ENCODE measurements around the gene MADD.
"Not testable (repeated sequence)": the region's sequence is repeated elsewhere in the genome, so short reads cannot be mapped to it uniquely, and the experiment has no call there.

Gene MADD

GRCh38 chr11:47326198-47326597 lies 56.3 kb downstream of the MADD start:
- no peak for DNase-seq

DNA sequence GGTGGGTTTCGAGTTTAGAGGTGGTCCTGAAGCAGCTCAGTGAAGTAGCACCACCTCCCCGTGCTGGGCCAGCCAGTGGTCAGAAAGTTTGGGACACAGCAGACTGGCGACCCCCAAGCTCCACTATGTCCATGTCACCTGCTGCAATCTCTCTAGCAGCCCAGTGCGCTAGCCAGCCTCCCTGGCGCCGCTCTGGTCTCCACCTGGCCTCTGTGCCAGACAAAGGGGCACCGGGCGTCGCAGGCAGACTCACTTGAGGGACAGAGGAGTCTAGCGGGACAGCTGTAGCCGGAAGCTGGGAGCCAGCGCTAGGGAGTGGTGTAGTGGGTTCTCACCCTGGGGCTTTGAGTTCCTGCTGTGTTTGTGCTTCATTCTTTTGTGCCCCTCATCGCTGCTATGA lies 57.1 kb downstream of the MADD start:
- no peak for DNase-seq

- DNase-seq, result no peak
These were observed 58.0 kb downstream of the MADD start for GRCh38 chr11:47327949-47328348.

GRCh38 chr11:47328449-47329390 lies 58.8 kb downstream of the MADD start:
- peak; percentile 30 for DNase-seq

GRCh38 chr11:47329431-47329986 lies 59.6 kb downstream of the MADD start:
- no peak for DNase-seq

DNA sequence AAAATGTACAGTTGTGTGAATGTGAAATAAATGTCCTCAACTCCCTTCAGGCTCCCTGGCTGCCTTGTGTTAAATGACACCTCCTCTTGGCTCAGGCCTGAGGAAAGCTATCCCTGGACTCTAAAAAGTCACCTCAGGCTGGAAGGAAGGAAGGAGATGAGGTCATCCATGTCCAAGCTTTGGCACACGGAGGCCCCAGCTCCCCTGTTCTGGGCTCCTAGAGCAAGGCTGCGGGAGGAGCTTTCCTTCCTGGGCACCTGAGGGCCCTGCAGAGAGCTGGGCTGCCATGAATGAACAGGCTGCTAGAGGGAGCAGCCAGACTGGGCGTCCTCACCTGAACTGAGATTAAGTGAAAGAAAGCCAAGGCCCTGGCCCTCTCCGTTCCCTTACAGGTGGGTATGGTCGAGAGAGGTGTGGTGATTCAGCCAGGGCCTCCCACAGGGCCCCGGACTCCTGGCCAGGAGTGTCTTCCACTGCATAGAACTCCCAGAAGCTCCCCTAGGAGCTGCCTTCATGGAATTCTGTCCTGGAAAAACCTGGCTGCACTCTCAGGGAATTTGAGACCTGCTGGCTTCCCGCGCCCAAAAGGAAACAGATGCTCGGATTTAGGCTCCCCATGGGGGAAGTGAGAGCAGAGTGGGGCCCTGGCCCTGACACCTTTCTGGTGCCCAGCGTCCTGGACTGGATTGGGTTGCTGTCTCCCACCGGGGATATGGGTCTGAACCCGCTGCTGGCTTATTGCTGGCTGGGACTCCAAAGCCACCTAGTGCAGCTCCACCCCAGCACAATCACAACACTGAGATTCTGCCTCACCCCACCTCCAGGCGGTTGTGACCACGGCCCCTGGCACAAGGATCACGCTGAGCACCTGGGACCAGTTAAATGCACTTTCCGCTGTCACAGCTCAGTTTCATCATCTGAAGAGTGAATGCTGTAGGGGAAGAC lies 60.3 kb downstream of the MADD start:
- DNase-seq, result no peak

DNA sequence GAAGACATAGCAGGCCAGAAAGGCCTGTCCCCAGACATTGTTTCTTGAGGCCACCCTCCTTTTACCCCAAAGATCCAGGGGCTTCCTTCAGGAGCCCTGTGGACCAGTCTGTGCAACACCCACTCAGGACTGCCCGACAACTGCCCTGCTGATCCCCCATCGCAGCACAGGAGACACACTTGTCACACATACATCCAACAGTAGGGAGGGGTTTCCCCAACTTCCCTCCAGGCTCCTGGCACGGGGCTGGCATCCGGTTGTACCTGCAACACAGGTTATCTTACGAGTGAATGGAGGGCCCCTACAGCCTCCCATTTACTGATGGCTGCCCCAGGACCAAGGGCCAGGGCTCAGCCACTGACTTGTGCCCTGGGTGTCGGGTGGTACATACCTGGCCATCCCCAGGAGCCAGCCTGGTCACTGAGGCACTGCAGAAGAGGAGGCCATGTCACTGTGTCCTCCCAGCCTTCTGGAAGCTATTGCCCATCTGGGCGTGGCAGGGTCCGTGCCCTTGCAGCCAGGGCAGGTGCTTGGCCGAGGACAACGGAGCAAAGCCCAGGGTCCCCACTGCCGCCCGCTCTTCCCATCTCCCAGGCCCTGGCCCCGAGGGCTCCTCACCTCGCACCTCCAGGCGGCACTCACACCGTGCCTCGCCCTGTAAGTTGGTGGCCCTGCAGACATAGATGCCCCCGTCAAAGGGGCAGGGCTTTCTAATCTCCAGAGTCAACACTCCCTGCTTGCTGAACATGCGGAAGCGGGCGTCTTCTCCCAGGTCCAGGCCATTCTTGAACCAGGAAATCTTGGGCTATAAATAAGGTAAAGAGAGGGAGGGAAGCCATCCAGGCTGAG lies 61.7 kb downstream of the MADD start:
- DNase-seq, result no peak

DNA sequence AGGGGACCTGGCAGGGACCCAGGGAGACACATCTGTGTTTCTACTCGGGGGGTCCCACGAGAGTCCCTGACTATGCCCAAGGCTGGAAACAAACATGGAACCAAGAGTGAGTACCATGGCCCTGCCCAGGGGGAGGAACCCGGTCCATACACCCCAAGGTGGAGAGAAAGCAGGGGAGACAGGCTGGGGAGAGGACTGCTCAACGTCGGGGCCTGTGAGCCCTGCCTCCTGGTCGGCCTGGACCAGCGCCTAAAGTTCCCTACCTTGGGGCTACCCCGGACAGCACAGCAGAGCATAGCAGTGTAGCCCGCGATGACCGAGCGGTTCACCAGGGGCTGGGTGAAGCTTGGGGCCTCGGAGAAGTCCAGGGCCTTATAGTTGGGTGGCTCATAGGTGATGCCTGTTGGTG lies 62.4 kb downstream of the MADD start:
- no peak for DNase-seq

- DNase-seq, result no peak
These were observed 63.0 kb downstream of the MADD start for GRCh38 chr11:47332791-47333525.

DNA sequence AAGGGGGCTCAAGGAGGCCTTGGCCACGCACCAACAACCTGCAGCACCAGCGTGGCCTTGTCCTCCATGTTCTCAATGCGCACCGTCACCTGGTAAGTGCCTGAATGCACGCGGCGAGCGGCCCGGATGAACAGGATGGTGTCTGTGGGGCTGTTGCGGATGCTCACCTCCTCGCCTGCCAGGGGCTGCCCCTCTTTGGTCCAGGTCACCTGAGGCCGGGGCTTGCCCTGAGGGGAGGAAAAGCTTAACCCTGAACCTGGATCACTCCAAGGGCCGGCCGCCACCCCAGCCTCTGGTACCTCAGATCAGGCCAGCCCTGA lies 63.6 kb downstream of the MADD start:
- no peak for DNase-seq

DNA sequence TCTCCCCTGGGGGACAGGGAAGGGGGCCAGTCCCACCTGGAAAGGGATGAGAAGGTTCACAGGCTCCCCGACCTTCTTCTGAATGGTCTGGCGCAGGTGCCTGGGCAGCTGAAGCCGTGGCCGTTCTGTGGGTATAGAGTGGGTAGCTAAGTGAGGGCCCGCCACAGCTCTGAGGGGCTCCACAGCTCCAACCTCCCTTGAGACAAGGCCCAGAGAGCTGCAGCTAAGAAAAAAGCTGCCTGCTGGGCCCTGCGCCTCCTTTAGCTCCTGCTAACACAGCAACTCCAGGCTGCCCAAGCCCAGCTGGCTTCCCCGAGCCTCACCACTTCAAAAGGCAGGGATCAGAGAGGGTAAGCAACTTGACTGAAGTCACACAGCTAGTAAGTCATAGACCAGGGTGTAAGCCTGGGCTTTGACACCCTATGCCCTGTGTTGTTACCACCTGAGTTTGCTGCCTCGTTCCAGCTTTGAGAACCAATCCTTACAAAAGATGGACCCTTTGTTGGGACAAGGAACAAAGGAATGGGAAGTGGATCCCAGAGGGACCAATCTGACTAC lies 64.0 kb downstream of the MADD start:
- no peak for DNase-seq

DNA sequence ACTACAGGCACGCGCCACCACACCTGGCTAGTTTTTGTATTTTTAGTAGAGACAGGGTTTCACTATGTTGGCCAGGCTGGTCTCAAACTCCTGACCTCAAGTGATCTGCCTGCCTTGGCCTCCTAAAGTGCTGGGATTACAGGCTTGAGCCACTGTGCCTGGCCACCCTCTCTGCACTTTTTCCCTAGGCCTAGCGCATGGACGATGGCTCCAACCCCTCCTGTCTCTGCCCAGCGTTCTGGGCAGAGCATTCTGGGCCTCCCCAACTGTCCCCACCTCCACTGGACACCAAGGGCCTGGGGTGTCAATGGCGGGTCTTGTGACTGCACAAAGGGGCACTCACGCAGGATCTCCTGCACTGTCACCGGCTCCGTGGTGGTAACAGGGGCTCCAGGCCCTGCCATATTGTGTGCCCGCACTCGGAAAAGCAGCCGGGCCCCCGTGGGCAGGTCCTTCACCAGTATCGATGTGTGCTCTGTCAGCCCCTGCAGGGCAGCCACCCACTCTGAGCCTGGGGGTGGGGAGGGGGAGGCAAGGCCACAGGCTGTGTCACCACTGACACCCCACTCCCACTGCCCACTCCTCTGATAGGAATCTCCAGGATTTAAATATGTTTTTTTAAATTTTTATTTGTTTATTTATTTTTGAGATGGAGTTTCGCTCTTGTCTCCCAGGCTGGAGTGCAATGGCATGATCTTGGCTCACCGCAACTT lies 64.9 kb downstream of the MADD start:
- DNase-seq, result not testable (repeated sequence)

DNA sequence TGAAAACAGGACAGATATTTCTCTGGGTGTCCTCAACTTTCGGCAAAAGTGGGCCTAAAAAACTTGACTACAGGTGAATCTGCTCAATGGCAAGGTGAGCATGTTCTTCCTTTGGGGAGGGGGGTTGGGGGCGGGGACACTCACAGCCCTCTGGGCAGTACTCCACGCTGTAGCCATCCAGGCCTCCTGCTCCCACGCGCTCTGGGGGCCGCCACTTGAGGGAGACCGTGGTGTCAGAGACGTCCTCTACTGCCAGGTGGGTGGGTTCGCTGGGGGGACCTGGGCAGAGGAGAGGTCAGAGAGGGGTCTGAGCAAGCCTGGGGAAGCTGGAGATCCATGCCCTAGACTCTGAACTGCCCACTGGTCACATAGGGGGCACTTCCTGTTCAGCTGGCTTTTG lies 65.8 kb downstream of the MADD start:
- DNase-seq, result no peak

DNA sequence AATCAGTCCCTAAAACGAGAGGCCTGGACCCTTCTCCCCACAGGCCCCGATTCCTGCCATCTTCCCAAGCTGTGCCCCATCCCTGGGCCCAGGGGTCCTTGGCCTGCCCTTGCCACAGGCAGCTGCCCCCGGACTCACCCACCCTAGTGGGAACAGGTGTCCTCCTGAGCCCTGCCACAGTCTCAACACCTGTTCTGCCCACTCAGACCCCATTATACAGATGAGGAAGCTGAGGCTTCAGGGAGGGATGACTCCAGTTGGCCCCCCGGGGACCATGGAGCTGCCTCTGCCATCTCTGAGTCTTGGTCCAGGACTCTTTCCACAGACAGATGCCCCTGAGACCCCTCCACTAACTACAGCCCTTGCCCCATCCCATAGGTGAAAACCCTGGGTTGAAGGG lies 66.7 kb downstream of the MADD start:
- DNase-seq, result no peak

DNA sequence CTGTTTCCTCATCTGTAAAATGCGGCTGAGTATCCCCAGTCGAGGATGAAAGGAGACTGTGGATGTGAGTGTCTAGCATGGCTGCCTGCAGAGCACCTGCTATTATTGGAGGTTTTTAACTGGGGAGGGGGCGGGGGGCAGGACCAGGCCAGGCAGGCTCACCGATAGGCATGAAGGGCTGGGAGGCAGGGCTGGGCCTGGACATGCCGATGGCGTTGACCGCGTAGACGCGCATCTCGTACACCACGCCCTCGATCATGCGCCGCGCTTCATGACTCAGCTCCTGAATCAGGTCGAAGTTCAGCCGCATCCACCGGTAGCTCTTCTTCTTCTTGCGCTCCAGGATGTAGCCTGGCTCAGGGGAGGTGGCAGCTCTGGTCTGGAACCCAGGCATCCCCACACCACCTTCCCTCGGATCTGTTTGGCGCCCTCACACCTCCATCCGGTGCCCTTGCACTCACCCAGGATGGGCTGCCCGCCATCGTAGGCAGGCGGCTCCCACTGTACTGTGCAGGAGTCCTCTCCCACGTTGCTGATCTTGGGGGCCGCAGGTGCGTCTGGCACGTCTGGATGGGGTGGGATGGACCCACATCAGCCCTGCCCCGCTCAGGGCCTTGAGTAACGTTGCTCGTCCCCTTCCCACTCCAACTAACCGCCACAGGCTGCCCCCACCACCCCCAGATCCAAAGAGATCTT lies 67.4 kb downstream of the MADD start:
- DNase-seq, result no peak

DNA sequence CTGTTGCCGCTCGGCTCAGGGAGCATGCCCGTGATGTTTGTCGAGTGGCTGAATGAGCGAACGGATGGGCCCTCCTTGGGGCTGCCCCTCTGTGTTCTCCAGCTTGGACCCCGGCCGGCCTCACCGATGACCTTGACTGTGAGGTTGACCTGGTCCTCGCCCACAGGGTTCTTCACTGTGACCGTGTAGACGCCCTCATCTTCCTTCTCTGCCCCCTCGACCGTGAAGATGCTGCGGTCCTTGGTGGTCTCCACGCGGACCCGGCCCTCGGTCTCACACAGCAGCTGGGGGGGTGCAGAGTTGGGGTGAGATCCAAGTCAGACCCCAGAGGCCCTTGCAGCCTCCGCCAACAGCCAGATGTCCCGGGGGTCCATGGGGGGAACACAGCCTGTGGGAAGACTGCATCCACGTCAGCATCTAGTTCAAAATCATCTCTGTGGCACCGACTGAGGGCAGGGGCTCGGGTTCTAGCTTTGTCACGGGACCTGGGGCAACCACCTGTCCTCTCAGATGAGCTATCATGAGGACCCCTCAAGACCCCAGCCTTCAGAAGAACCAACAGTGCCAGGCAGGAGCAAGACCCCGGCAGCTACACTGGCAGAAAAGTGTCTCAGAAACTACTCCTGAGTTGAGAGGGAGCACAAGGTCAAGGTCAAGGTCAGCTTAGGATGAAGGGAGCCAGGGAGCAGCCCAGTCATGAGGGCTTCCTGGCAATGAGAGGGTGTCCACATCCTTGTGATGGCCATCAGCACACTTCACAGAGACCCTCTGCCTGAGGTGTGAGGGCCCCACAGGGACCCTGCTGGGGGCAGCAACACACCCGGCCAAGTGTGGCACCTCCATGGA lies 68.7 kb downstream of the MADD start:
- DNase-seq, result no peak

GRCh38 chr11:47340010-47340409 lies 70.1 kb downstream of the MADD start:
- DNase-seq, result no peak

DNA sequence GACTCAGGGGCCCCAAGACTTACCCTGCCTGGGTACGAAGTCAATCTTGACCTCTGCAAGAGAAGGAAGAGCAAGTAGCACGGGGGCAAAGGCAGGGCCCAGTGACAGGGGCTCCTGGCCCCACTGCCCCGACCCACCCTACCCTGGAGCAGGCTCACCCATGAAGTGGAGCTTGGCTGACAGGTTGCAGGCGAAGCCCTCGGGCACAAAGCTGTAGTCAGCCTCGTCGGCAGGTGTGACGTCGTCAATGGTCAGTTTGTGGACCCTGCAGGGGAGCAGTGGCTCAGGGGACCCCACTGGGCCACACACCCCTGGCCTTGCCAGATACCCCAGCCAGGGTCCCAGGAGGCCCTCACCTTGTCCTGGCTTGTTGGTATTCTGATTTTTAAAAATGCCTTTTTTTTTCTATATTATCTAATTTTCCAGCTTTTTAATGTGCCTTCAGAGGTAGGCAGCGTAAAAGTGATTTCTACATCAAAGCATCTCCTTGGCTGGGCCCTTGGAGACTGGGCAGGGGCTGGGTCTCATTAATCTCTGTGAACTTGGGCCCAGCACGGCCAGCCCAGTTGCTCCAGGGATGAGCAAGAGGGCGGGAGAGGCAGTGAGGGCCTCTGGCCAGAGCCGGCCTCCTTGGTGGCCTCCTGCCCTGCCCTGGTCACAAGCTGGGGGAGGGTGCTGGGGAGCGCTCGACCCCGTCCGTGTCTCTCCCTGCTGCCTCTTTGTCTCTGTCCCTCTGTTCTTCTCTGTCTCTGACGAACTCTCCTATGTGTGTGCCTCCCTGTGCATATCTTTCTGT lies 71.2 kb downstream of the MADD start:
- no peak for DNase-seq

Data from CD4-positive, alpha-beta T cell treated with Interleukin-15 for 1 hour (primary cell).